D341Med (cell line): ENCODE data around the gene NKPD1.

ENCODE experiments used
- DNase-seq: peaks from one replicate; pipeline ENCODE4 v3.0.0; 2012; ENCODE audit warnings: low spot score

Gene NKPD1

GRCh38 chr19:45154064-45154827 lies 6.5 kb downstream of the NKPD1 start:
- no peak for DNase-seq

DNA sequence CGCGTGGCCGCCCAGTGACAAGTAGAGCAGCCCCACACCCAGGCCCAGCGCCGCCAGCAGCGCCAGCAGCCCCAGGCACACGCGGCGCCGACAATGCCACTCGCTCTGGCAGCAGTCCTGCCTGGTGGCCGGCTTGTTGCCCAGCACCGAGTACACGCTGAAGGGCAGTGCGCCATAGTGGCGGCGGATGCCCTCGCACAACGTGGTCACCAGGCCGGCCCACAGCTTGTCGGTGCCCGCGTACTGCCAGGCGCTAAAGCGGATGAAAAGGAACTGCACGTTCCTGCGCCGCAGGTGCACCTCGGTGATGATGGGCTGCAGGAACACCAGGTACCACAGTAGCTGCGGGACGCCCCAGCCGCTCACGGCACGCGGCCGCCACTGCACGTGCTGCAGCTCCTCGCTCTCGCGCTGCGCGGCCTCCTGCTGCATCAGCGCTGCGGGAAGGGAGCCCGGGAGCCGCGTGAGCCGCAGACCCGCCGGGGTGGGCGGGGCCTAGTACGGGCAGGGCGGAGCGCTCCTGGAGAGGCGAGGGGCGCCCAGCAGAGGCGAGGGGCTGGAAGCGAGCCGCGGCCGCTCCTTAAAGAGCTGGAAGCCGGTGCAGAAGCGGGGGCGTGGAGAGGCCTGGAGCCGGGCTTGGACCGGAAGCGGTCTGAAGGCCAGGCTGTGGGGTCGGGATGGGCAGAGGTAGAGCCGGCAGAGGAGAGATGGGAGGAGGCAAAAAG lies 7.3 kb downstream of the NKPD1 start:
- no peak for DNase-seq

- DNase-seq: no peak
Measured at GRCh38 chr19:45152504-45153338, 8.1 kb downstream of the NKPD1 start.

DNA sequence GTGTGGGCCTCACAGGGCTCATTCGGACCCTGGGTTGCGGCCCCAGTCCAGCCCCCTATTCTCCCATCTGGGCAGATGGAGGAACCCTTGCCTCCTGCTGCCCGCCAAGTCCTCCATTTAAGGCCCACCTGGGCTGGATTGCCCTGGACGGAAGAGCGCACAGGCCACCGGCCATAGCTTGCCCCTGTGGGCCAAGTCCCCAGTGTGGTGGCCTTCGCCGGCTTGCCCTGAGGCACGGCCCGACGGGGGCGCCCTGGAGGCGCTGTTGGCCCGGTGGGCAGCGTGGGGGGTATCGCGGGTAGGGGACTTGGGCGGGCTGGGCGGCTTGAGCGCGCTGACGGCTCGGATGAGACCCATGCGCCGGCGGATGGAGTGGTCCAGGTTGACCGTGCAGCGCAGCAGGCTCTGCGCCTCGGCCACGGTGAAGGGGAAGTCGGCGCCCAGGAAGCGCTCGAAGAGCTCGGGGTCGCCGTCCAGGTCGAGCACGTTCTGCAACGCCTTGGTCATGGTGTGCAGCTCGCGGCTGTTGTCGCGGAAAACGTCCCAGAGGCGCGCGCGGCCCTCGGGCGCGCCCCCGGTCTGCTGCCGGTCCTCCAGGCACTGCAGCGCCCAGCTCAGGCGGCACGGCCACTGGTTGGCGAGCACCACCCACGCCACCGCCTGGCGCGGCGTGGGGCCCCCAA lies 8.8 kb downstream of the NKPD1 start:
- DNase-seq: no peak

- DNase-seq: no peak
Measured at GRCh38 chr19:45151320-45151719, 9.5 kb downstream of the NKPD1 start.

DNA sequence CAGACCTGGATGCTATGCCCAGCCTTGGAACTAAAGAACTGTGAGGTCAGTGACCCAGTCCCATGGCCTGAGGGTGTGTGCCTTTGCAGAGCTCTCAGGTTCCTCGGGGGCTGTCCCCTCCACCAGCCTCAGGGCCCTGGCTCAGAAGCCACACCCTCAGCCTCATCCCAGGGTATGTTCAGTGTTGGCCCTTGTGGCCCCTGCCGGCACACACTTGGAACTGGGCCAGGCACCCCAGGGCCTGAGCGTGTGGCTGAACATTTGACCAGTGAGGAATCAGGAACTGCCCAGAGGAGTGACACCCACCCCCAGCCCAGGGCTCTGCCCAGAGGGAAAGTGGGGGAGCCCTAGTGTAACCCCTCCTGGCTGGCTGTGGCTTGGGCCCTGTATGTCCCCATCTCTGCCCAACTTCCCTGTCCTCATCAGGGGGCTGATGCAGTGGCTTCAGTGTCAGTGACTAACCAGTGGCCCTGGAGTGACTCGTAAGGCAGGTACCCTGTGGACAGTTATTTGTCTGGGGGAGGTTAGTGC lies 10.0 kb downstream of the NKPD1 start:
- no peak for DNase-seq

DNA sequence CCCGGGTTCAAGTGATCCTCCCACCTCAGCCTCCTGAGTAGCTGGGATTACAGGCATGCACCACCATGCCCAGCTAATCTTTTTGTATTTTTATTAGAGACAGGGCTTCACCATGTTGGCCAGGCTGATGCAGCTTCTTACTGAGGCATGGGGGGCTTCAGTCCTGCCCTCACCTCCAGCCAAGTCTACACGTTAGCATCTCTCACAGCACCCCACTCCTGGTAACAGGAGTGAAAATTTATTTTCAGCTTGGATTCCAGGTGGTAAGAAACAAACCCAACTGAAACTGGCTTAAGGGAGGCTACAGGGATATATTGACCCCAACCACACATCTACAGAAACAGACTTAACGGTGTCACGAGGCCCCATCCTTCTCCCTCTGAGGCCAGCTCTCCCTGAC lies 10.6 kb downstream of the NKPD1 start:
- no peak for DNase-seq

GRCh38 chr19:45149129-45149528 lies 11.7 kb downstream of the NKPD1 start:
- no peak for DNase-seq

- DNase-seq: no peak
Measured at GRCh38 chr19:45147835-45148676, 12.7 kb downstream of the NKPD1 start.

DNA sequence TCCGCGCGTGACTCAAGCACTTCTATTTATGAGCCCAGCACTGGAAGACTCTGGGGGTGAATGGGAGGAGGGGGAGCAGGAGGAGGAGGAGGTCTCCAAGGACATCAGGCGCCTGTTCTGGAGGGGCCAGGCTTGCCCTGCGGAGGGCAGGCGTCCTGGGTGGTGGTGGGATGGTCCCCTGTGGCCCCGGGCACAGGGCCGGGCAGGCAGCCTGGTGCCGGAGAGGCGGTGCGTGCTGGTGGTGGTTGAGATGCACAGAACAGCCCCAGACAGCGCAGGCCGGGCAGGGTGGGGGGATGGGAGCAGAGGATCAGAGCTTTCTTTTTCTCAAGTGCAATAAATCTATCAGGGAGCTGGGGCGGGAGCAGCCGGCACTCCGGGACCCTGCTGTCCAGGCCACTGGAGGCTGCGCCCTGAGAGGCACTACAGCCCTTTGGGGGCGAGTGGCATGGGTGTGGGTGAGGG lies 14.0 kb downstream of the NKPD1 start:
- no peak for DNase-seq

DNA sequence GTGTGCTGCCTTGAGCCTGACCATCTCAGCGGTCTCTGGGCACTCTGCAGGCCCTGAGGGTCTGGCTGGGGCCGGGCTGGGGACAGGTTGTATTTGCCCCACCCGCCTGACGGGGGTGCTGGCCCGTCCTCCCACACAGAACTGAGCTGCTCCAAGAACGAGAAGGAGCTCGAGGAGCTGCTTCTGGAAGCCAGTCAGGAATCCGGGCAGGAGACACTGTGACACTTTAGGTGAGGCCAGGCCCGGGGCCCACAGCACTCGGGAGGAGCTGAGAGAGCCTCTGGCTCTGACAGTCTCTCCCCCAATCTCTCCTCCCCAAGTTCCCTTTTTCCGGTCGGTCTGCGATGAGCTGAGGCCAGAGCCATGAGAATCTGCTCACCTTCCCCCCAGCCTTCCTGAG lies 14.5 kb downstream of the NKPD1 start:
- no peak for DNase-seq

GRCh38 chr19:45145270-45146189 lies 15.3 kb downstream of the NKPD1 start:
- DNase-seq: no peak

DNA sequence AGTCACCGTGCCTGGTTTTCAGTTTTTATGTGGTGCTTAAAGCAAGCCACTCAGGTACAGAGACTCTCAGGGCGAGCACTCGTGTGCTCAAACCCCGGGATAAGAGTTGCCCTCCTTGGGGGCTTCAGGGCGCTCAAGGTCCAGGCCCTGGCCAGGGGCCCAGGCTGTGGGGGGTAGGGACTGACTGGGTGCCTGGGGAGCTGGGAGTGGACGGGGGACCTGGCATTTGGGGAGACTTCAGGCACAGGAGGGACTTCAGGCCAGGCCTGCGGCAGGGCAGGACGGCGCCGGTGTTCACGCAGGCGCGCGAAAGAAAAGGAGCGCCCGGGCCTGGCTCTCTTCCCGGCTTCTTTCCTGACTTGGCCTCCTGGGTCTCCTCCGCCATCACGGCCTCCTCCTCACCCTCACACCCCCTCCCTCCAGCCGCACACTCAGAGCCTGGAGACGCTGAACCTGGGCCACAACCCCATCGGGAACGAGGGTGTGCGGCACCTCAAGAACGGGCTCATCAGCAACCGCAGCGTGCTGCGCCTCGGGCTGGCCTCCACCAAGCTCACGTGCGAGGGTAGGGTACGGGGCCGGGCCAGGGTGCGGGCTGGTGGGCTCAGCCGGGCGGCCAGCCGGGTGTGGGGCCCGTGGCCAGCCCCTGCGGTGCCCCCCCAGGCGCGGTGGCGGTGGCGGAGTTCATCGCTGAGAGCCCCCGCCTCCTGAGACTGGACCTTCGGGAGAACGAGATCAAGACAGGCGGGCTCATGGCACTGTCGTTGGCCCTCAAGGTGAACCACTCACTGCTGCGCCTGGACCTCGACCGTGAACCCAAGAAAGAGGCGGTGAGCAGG lies 16.1 kb downstream of the NKPD1 start:
- DNase-seq: no peak

GRCh38 chr19:45142726-45143110 lies 18.1 kb downstream of the NKPD1 start:
- DNase-seq: no peak

DNA sequence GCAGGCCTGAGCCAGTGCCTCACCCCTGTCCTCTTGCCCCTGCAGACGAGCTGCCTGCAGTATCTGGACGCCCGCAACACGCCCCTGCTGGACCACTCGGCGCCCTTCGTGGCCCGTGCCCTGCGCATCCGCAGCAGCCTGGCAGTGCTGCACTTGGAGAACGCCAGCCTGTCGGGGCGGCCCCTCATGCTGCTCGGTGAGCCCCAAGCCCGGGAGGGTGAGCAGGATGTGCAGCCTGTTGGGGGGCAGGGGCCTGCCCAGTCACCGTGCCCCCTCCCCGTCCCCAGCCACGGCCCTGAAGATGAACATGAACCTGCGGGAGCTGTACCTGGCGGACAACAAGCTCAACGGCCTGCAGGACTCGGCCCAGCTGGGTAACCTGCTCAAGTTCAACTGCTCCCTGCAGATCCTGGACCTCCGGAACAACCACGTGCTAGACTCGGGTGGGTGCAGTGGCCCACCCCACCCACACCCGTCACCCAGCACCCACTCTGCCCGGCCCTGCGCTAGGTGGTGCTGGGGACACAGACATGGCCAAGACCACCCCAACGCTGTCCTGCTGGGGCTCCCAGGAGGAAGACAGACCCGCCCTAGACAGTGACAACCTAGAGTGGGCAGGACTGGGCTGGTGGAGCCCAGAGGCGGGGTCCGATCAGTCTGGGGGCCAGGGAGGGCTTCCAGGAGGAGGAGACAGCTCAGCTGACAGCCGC lies 18.6 kb downstream of the NKPD1 start:
- DNase-seq: no peak

- no peak for DNase-seq
Measured at GRCh38 chr19:45141203-45141900, 19.4 kb downstream of the NKPD1 start.

- no peak for DNase-seq
Measured at GRCh38 chr19:45140533-45140932, 20.2 kb downstream of the NKPD1 start.

- DNase-seq: no peak
Measured at GRCh38 chr19:45140144-45140503, 20.7 kb downstream of the NKPD1 start.
